HG03066 (cell line): ENCODE results near the gene RPS3.
"Not testable (repeated sequence)": the region's sequence is repeated elsewhere in the genome, so short reads cannot be mapped to it uniquely, and the experiment has no call there.

Source experiments
- ATAC-seq: cut with Tn5 transposase; IDR thresholded peaks from one replicate; pipeline ENCODE4 v1.9.1; 2021; ENCODE audit warnings: low read depth; ENCODE audit not compliant: unreplicated experiment

Gene RPS3

DNA sequence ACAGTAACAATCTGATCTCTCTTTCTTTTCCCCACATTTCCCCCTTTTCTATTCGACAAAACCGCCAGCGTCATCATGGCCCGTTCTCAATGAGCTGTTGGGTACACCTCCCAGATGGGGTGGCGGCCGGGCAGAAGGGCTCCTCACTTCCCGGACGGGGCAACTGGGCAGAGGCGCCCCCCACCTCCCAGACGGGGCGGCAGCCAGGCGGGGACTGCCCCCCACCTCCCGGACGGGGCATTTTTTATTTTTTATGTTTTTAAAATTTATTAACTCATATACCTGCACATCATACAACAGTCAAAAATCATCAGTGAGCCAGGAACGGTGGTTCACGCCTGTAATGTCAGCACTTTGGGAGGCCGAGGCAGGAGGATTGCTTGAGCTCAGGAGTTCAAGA lies 20.5 kb upstream of the RPS3 start:
- not testable (repeated sequence) for ATAC-seq

DNA sequence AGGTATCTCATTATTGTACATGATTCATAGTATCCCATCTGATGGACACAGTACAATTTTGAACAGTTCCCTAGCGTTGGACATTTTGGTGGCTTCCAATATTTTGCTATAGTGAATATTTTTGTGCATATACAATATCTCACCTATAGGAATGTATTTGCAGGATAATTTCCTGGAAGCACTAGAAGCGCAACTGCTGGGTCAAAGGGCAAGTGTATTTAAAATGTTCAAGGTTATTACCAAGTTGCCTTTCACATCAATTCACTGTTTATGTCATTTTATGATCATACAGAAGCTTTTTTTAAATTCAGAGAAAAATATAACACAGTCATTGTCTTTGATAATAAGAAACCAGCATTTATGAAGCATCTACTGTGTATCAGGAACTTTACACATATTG lies 19.1 kb upstream of the RPS3 start:
- no peak for ATAC-seq

DNA sequence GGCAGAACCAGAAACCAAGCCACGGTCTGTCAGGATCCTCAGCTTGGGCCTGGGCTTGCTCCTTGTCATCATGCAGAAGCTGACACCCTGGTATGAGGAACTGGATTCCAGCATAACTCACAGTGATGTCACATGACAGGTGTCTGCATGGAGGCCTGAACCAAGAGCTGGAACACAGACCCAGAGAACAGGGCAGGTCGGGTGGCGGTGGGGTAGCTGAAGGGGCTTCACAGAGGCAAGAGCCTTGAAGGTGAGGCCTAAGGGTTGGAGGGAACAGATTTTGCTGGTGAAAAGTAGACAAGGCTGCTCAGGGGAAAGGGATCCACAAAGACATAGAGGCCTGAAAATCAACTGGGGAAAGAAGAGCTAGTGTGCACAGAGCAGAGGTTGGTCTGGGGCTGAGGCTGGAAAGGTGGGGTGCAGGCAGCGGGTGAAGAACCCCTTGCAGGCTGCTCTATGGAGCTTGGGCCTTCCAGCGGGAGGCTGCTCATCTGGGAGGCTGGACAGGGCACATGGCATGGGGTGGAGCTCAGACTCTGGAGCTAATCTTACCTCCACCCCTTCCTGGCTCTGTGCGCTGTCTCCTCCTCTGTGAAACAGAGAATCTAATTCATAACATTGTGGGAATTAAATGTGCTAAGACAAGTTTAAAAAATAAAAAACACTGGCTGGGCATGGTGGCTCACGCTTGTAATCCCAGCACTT lies 18.4 kb upstream of the RPS3 start:
- ATAC-seq = no peak

DNA sequence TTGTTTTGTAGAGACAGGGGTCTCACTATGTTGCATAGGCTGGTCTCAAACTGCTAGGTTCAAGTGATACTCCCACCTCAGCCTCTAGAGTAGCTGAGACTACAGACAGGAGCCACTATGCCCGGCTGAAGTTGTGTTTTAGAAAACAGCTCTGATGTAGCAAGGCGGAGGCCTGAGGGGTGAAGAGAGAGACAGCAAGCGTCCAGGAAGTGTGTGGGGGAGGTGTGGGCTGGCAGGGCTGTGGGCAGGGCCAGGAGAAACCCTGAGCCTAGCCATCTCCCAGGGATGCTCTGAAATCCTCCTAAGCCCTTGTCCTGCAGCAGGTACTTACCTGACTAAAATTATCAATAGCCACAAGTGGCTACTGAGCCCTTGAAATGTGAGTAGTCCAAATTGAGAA lies 16.1 kb upstream of the RPS3 start:
- no peak for ATAC-seq

DNA sequence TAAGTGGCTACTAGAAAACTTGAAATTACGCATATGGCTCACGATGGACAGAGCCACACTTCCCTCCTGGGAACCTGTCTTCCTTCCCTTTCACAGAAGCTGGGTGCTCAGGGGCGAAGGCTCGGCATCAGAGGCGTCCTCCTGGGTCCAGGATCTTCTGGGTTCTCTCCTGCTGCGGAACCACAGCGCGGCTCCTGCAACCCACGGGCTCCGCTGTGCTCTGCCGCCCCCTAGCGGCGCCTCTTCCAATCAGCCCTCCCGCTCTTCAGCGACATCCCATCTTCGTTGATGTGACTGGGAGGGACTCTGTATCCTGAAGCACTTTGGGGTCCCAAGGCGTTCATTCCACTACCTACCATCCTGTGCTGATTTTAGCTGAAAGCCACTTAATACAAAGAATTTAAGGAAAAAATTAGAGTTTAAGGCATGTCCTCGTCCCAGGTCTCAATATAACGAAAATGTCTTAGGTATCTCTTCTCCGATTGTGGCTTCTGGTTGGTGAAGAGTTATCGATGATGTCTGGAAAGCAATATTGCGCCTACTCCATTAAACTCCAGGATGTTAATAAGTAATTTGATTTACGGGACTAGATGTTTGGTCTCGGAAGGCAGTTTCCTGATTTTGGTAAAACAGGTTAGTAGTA lies 14.8 kb upstream of the RPS3 start:
- ATAC-seq = no peak

DNA sequence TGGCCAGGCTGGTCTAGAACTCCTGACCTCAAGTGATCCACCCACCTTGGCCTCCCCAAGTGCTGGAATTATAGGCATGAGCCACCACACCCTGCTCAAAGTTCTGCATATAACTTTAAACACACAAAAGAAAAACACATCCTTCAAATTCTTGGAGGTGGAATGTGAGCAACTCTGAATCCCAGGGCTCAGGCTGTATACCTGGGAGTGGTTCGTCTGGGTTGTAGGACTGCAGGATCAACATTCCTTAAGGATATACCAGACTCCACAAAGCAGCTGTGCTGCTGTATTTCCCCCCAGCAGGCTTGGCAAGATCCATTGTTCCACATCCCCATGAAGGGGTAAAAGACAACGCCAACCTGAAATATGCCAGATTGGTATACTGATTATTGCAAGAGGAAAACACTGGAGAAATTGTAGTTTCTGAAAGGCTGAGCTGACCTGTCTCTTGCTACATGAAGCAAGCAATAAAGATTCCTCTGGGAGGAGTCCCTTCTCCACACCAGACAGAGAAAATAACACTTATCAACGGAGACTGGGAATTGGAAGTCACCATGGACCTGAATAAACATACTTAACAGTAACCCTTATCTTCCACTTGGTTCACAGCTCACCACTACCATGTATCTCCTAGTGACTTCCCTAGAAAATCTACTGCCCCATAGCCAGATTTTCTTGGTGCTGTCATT lies 12.2 kb upstream of the RPS3 start:
- ATAC-seq = no peak

DNA sequence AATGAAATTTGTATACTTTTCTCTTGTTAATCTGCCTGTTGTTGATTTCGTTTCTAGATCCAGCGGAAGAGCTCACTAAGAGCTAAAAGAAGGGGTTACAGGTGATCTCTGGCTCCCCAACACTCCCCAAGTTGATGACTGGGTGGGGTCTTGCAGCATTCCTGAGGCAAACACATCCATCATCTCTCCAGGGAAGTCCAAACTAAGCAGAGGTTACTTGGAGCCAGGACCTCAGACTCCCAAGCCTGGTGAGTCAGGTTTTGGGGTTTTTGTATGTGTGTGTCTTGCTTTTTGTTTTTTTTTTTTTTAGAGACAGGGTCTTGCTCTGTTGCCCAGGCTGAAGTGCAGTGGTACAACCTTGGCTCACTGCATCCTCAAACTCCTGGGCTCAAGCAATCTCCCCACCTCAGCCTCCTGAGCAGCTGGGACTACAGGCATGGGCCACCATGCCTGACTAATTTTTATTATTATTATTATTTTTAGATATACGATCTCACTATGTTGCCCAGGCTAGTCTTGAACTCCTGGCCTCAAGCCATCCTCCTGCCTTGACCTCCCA lies 11.5 kb upstream of the RPS3 start:
- ATAC-seq = no peak

DNA sequence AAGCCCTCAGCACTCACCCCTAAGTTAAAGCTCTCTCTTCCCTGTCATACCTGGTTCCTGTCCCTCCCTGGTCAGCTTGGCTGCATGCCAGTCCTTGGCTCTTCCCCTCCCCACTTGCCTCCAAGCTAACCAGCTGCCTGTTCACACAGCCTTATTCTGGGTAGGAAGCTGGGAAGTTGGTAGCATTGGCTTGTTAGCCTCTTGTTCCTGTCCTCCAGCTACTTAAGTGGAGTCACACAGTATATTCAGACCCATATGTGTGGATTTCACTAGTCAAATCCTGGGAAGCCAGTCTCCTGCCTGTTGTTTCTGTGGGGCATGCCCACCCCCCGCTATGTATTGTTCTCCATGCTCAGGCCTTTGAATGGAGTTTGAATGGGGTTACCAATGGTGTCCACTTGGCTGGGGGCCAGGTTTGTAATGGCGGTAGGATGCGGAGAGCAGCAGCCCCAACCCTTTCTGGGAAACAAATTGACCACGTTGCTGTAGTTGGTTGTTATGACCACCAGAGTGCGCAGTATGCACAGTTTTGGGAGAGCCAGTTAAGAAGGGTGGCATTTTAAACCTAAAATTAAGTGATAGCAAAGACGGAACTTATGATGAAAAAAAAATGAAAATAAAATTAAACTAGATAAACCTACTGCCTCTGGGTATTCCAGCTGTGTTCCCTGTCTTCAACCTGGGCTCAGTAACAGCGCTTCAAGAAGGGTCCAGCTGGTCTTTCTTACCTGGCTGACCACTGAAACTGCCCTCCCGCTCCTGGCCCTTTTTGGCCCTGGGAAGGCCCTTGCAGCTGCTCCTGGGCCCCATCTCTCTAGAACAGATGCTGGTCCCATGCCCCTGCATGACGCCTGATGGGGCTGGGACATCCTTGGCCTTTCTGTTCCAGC lies 10.7 kb upstream of the RPS3 start:
- no peak for ATAC-seq

DNA sequence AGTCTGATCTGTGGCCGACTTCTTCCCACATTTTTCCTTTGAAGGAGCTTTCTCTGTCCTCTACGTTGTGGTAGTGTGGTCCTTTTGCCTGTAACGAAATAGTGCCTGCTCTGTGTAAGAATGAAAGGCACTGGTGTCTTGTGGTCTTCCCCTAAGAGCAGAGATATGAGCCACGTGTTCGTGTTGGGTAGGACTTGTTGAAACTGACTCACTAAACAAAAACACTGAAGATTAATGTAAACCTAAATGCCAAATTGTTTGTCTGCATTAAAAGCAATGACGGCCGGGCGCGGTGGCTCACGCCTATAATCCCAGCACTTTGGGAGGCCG lies 10.1 kb upstream of the RPS3 start:
- ATAC-seq = no peak

DNA sequence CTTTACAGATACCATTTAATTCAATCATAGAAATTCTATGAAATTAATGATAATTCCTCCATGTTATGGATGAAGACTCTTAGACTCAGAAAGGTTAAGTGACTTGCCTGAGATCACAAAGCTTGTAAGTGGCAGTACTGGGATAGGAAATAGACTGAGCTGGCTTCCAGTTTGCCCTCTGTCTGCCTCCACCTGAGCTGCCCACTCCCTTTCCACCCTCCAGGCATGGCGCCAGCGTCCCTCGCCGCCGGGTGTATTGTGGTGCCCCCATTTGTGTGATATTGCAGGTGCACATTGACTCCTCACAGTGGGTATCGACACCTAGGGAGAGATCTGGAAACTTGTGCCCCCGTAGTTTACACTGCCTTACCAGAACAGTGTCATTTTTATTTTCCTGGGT lies 9.4 kb upstream of the RPS3 start:
- no peak for ATAC-seq

DNA sequence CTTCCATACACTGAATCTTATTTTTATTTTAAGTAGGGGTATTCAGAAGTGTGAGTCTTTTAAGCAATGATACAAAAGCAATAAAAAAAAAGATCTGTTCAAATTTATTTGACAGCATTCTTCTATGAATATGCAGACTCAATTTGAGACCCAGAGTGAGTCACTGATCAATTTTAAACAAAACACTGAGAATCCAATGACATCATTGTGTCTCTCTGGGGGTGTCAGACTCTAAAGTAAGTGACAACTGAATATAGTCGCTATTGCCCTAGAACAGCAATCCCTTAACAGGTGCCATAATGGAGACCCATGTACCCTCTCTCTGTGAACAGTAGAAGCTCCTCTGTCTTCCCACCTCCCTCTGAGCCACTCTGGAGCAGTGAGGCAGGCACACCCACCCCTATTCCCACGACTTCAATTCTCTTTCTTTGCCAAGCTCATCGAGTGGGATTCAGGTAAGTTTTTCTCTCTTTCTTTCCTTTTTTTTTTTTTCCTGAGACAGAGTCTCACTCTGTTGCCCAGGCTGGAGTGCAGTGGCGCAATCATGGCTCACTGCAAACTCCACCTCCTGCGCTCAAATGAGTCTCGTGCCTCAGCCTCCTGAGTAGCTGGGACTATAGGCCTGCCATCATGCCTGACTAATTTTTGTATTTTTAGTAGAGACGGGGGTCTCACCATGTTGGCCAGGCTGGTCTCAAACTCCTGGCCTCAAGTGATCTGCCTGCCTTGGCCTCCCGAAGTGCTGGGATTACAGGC lies 5.1 kb upstream of the RPS3 start:
- no peak for ATAC-seq

DNA sequence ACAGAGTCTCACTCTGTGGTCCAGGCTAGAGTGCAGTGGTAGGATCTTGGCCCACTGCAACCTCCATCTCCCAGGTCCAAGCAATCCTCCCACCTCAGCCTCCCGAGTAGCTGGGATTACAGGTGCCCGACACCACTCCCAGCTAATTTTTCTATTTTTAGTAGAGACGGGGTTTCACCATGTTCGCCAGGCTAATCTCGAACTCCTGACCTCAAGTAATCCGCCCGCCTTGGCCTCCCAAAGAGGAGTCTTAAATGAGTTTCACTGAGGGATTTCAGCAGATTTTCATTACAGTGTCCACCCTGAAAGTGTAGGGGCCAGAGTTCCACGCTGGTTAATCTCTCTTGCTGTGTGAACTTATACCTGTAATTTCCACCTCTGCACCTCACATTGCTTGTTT lies 412 bp upstream of the RPS3 start:
- no peak for ATAC-seq

DNA sequence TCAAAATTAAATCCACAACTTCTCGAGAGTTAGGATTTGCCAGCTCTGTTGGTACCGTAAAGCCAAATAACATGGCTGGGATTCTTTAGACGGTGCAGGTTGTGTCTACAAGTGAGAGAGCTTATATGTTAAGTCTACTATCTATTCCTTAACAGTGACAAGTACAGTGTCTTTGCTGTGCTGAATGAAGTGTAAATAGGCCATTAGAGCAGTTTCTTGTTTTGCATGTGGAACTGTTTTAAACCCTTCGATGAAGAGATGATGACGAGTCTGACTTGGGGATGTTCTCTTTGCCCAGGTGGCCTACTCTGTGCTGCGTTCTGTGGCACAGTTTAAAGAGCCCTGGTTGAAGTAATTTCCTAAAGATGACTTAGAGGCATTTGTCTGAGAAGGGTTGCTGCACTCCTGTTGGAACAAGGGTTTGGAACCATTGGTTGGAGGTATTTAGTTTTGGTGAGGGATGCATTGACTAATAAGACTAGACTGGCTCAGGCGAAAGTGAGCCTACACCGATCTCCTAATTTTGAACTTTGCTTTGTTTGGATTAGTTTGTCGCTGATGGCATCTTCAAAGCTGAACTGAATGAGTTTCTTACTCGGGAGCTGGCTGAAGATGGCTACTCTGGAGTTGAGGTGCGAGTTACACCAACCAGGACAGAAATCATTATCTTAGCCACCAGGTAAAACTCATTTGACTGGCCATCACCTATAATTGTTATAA lies 988 bp downstream of the RPS3 start:
- ATAC-seq = no peak

DNA sequence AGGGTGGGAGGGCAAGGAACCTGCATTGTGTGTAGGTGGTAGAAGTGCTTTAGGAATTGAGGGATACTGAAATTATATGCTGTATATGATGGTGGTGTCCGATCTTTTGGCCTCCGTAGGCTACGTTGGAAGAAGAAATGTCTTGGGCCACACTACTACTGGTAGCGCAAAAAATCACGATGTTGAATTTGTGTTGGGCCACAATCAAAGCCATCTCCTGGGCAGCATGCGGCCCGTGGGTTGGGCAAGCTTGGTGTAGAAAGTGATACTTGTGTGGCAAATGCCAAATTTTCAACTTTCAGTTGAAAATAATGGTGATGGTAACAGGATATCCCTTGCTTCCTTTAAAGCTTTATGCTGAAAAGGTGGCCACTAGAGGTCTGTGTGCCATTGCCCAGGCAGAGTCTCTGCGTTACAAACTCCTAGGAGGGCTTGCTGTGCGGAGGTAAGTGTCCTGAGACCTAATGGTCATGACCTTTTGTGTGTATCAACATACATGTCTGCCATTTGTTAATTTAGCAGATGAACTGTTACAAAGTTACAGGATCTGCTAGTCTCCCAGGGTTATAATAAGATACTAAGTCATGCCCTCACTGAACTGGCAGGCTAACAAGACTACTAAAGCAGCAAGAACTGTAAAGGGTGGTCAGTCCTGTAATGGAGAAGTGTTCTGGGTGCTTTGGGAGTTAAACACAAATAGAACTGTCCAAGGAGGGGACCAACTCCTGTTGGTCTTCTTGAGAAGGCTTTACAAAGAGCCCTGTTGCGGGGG lies 2.9 kb downstream of the RPS3 start:
- no peak for ATAC-seq

DNA sequence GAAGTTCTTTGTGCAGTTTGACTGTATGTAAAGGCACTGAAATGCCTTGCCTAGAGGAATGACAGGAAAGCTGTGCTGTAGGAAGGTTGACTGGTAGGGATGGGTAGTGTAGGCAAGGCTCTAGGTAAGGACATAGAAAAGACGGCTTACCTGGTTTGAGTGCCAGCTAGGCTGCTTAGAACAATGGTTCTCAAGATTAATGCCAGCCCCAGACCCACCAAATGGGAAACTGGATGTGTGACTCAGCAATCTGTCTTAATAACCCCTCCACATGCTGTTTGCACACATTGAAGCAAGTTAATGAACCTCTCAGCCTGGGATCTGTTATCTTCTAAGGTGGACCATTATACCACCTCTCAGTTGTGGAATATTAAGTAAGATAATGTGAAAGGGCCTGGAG lies 3.7 kb downstream of the RPS3 start:
- ATAC-seq = no peak

DNA sequence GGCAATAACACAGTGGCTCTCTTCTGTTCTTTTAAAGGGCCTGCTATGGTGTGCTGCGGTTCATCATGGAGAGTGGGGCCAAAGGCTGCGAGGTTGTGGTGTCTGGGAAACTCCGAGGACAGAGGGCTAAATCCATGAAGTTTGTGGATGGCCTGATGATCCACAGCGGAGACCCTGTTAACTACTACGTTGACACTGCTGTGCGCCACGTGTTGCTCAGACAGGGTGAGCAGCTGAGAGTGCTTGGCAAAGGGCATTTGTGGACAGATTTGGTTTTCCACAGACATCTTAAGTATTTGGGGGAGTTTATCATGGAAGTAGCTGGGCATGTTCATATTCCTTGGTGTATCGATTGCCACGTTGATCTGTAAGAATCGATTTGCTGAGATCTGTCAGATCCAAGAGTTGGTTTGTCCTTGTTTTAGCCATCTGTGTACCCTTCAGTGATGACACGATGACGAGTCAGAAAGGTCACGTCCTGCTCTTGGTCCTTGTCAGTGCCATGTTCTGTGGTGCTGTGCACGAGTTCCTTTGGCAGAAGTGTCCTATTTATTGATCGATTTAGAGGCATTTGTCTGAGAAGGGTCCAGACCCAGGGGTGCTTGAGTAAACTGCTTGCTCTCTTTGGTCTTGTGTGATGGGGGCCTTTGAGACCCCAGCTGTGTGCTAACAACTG lies 4.8 kb downstream of the RPS3 start:
- ATAC-seq = no peak

DNA sequence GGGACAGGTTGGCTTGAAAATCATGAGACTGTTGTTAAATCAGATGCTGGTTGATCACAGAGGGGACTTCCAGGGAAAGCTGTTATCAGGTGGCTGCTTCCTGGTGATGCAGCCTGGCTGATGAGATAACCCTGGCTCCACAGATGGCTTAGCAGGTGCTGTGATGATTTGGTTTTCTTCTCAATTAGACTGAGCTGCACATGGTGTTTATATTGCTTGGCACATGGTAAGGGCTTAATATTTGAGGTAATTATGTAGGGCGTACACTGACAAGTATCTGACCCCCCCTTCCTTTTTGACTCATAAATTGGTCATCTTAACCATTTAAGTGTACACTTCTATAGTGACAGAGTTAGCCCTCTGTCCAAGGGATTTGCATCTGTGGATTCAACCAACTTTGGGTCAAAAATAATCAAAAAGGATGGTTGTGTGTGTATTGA lies 7.0 kb downstream of the RPS3 start:
- ATAC-seq = no peak

DNA sequence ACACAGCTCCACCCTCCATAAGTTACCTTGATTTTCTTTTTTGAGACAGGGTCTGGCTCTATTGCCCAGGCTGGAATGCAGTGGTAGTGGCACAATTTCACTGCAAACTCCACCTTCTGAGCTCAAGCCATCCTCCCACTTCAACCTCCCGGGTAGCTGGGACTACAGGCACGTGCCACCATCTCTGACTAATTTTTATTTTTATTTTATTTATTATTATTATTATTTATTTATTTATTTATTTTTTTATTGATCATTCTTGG lies 9.6 kb downstream of the RPS3 start:
- ATAC-seq = no peak
